T-helper 17 cell (primary cell): ENCODE data around the gene OPN5. TPM values are rescaled to one million over a fixed set of nuclear protein-coding genes. Genes with fewer than 3 reads are reported as not detected.
"Not testable (repeated sequence)": the region's sequence is repeated elsewhere in the genome, so short reads cannot be mapped to it uniquely, and the experiment has no call there.

Experiments
- ATAC-seq: fragments of 150-1000 bp; cut with Tn5 transposase; 2 replicates; pipeline ENCODE4 v1.10.0; 2021; ENCODE audit warnings: mild to moderate bottlenecking, moderate library complexity
- DNase-seq, 3 donors: peaks; one replicate each; pipeline versions ENCODE4 v3.0.0 to v3.0.0-alpha.2; 2020 to 2021
- H3K9me3 ChIP-seq: one replicate; pipeline ENCODE4 v1.7.0; 2013; ENCODE audit warnings: low read length, mild to moderate bottlenecking; ENCODE audit not compliant: control insufficient read depth, poor library complexity, severe bottlenecking
- H3K27ac Mint-ChIP-seq: one replicate; pipeline ENCODE4 v1.8.0; 2022; ENCODE audit warnings: mild to moderate bottlenecking, moderate library complexity, mixed read lengths
- H3K27me3 Mint-ChIP-seq: one replicate; pipeline ENCODE4 v1.8.0; 2022; ENCODE audit warnings: mixed read lengths
- H3K36me3 Mint-ChIP-seq: one replicate; pipeline ENCODE4 v1.8.0; 2022; ENCODE audit warnings: low read depth, mixed read lengths
- H3K4me1 Mint-ChIP-seq: one replicate; pipeline ENCODE4 v1.8.0; 2022; ENCODE audit warnings: mild to moderate bottlenecking, mixed read lengths
- H3K4me3 Mint-ChIP-seq: one replicate; pipeline ENCODE4 v1.8.0; 2022; ENCODE audit warnings: mild to moderate bottlenecking, moderate library complexity, mixed read lengths
- total RNA-seq, 4 donors: library from RNA in 2 of 4; stranded (reverse) in 2 of 4; gene quantifications; one replicate each; pipeline ENCODE4 v1.2.3 and lab custom pipeline; 2022 to 2026

The OPN5 gene
- total RNA-seq (not detected), total RNA-seq (lab: John Stamatoyannopoulos, UW) (0 reads per million in 2 donors)

- Mint-ChIP-seq H3K27ac (no peak within 1 kb of the TSS), H3K36me3 (no peaks in the 10 kb centered on the region), H3K4me1 (peaks cover 8% of the 10 kb centered on the region), H3K4me3 (no peak within 1 kb of the TSS), H3K27me3 (peaks cover 27% of the 10 kb centered on the region)
- DNase-seq (no peak), ATAC-seq (no peak)
- H3K9me3 ChIP-seq, result no peaks in the 10 kb centered on the region
These were observed at the start of gene OPN5 for GRCh38 chr6:47781732-47782131. TSS of gene OPN5 (plus strand) at chr6:47782032. CDS start at chr6:47782067, 35 bp downstream.

GRCh38 chr6:47733879-47734558 lies 47.8 kb upstream of the OPN5 start:
- ATAC-seq (no peak), DNase-seq (no peak)
- Mint-ChIP-seq H3K27me3 (peaks cover 34% of the 10 kb centered on the region), H3K4me3 (no peak overlapping the region), H3K36me3 (peaks cover 2% of the 10 kb centered on the region), H3K27ac (no peak overlapping the region), H3K4me1 (peaks cover 4% of the 10 kb centered on the region)
- no peaks in the 10 kb centered on the region for H3K9me3 ChIP-seq

- DNase-seq (no peak), ATAC-seq (no peak)
- Mint-ChIP-seq H3K27me3 (peaks cover 34% of the 10 kb centered on the region), H3K27ac (no peak overlapping the region), H3K4me1 (peaks cover 4% of the 10 kb centered on the region), H3K4me3 (no peak overlapping the region), H3K36me3 (peaks cover 2% of the 10 kb centered on the region)
- no peaks in the 10 kb centered on the region for H3K9me3 ChIP-seq
These were observed 46.9 kb upstream of the OPN5 start for GRCh38 chr6:47734831-47735481.

- no peaks in the 10 kb centered on the region for H3K9me3 ChIP-seq
- ATAC-seq (no peak), DNase-seq (no peak)
- H3K4me1 Mint-ChIP-seq, result peaks cover 4% of the 10 kb centered on the region
- H3K36me3 Mint-ChIP-seq, result peaks cover 2% of the 10 kb centered on the region
- peaks cover 34% of the 10 kb centered on the region for H3K27me3 Mint-ChIP-seq
- H3K4me3 Mint-ChIP-seq, result no peak overlapping the region
- H3K27ac Mint-ChIP-seq, result no peak overlapping the region
These were observed 45.6 kb upstream of the OPN5 start for GRCh38 chr6:47736083-47736700.

- H3K9me3 ChIP-seq, result no peaks in the 10 kb centered on the region
- Mint-ChIP-seq H3K4me1 (peaks cover 4% of the 10 kb centered on the region), H3K4me3 (no peak overlapping the region), H3K27me3 (peaks cover 34% of the 10 kb centered on the region), H3K36me3 (peaks cover 2% of the 10 kb centered on the region), H3K27ac (no peak overlapping the region)
- ATAC-seq (no peak), DNase-seq (no peak)
These were observed 44.4 kb upstream of the OPN5 start for GRCh38 chr6:47737406-47737805.

- H3K9me3 ChIP-seq, result no peaks in the 10 kb centered on the region
- Mint-ChIP-seq H3K4me3 (no peak overlapping the region), H3K27me3 (peaks cover 11% of the 10 kb centered on the region), H3K27ac (no peak overlapping the region), H3K36me3 (peaks cover 2% of the 10 kb centered on the region), H3K4me1 (no peaks in the 10 kb centered on the region)
- DNase-seq, result no peak
- ATAC-seq, result no peak
These were observed 41.1 kb upstream of the OPN5 start for GRCh38 chr6:47740714-47741113.

GRCh38 chr6:47741807-47742206 lies 40.0 kb upstream of the OPN5 start:
- Mint-ChIP-seq H3K27ac (no peak overlapping the region), H3K36me3 (no peaks in the 10 kb centered on the region), H3K27me3 (peaks cover 2% of the 10 kb centered on the region), H3K4me1 (no peaks in the 10 kb centered on the region), H3K4me3 (no peak overlapping the region)
- H3K9me3 ChIP-seq, result no peaks in the 10 kb centered on the region
- DNase-seq (no peak), ATAC-seq (no peak)

GRCh38 chr6:47743744-47744143 lies 38.1 kb upstream of the OPN5 start:
- no peaks in the 10 kb centered on the region for H3K36me3 Mint-ChIP-seq
- no peaks in the 10 kb centered on the region for H3K9me3 ChIP-seq
- no peak overlapping the region for H3K27ac Mint-ChIP-seq
- H3K4me3 Mint-ChIP-seq, result no peak overlapping the region
- DNase-seq (no peak), ATAC-seq (no peak)
- no peaks in the 10 kb centered on the region for H3K4me1 Mint-ChIP-seq
- no peaks in the 10 kb centered on the region for H3K27me3 Mint-ChIP-seq

GRCh38 chr6:47745269-47745668 lies 36.6 kb upstream of the OPN5 start:
- not testable (repeated sequence) for H3K4me3 Mint-ChIP-seq, ATAC-seq, H3K27ac Mint-ChIP-seq, H3K4me1 Mint-ChIP-seq, H3K9me3 ChIP-seq, H3K27me3 Mint-ChIP-seq, DNase-seq, H3K36me3 Mint-ChIP-seq

GRCh38 chr6:47749757-47750156 lies 32.1 kb upstream of the OPN5 start:
- Mint-ChIP-seq H3K4me1 (no peaks in the 10 kb centered on the region), H3K27me3 (no peaks in the 10 kb centered on the region), H3K4me3 (no peak overlapping the region), H3K36me3 (no peaks in the 10 kb centered on the region), H3K27ac (no peak overlapping the region)
- DNase-seq (no peak), ATAC-seq (no peak)
- no peaks in the 10 kb centered on the region for H3K9me3 ChIP-seq

- H3K4me3 Mint-ChIP-seq, result no peak overlapping the region
- H3K4me1 Mint-ChIP-seq, result no peaks in the 10 kb centered on the region
- H3K36me3 Mint-ChIP-seq, result no peaks in the 10 kb centered on the region
These were observed 29.0 kb upstream of the OPN5 start for GRCh38 chr6:47752801-47753200.

GRCh38 chr6:47759364-47759763 lies 22.5 kb upstream of the OPN5 start:
- Mint-ChIP-seq H3K4me1 (no peaks in the 10 kb centered on the region), H3K27me3 (peaks cover 11% of the 10 kb centered on the region), H3K36me3 (no peaks in the 10 kb centered on the region), H3K27ac (no peak overlapping the region), H3K4me3 (no peak overlapping the region)
- no peak for DNase-seq
- H3K9me3 ChIP-seq, result no peaks in the 10 kb centered on the region
- no peak for ATAC-seq

More at GRCh38 chr6:47752801-47753200, 29.0 kb upstream of the OPN5 start:
- H3K27ac Mint-ChIP-seq, result no peak overlapping the region
- no peaks in the 10 kb centered on the region for H3K9me3 ChIP-seq
- DNase-seq (no peak), ATAC-seq (no peak)
- H3K27me3 Mint-ChIP-seq, result peaks cover 6% of the 10 kb centered on the region

- Mint-ChIP-seq H3K4me3 (no peak overlapping the region), H3K27me3 (peaks cover 5% of the 10 kb centered on the region), H3K4me1 (no peaks in the 10 kb centered on the region), H3K27ac (no peak overlapping the region), H3K36me3 (no peaks in the 10 kb centered on the region)
- DNase-seq (no peak), ATAC-seq (no peak)
- no peaks in the 10 kb centered on the region for H3K9me3 ChIP-seq
These were observed 19.3 kb upstream of the OPN5 start for GRCh38 chr6:47762502-47762901.
